ENCODE measurements around the gene PCDH12.
"Not testable (repeated sequence)": the region's sequence is repeated elsewhere in the genome, so short reads cannot be mapped to it uniquely, and the experiment has no call there.

Gene PCDH12

DNA sequence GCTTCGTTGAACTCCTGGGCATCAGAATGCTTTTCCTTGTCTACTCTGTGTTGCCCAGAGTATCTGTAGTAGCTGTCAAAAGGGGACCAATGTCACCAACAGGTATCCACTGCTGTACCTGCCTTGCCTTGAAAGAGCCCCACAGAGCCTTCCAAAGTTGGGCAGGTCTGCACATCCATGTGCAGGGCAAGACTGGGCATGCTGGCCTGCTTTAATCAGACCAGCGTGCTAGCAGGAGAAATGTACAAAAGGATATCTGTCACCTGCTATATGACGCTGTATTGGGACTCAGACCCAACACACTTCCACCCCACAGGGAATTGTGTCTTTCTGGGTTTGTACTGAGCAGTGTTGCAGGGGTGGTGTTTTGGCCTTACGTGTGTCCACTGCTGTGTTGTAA is 22.5 kb downstream of the PCDH12 start:
- no peak for DNase-seq

DNA sequence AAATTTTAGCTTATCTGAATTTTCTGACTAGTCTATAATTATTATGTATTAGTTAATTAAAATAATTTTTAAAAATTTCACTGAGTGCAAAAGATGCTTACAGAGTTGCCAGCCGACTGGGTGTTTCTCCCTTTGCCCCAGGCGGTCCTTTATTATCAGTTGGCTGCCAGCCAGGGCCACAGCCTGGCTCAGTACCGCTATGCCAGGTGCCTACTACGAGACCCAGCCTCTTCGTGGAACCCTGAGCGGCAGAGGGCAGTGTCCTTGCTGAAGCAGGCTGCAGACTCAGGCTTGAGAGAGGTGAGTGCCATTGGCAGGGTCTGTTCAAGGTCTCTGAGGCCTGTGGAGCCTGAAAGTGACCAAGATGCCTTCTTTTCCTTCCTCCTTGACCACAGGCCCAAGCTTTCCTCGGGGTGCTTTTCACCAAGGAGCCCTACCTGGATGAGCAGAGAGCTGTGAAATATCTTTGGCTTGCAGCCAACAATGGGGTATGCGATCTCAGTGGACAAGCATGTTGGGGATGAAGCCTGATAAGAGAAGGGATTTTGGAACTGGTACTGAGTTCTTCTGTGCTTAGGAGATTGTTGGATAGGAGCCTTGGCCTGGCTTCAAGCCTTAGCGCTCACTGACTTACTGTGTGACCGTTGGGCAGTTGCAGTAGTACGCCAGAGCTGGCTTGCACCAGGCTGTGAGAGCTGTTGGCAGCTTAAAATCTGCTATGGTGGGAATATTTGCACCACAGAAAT is 23.7 kb downstream of the PCDH12 start:
- no peak for DNase-seq

DNA sequence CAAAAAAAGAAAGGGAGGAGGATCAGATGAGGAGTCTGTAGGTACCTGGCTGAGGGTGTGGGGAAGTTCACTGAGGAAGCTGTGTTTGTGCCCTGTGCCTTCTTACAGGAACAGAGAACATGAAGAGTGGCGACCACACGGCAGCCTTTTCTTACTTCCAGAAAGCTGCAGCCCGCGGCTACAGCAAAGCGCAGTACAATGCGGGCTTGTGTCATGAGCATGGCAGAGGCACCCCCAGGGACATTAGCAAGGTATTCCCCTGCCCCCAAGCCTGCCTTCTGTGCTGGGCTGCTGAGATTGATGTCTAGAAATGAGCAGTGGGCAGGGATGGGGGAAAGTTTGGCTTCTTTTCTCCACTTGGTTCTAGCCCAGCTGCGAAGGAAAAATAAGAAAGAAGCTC is 24.9 kb downstream of the PCDH12 start:
- no peak for DNase-seq

DNA sequence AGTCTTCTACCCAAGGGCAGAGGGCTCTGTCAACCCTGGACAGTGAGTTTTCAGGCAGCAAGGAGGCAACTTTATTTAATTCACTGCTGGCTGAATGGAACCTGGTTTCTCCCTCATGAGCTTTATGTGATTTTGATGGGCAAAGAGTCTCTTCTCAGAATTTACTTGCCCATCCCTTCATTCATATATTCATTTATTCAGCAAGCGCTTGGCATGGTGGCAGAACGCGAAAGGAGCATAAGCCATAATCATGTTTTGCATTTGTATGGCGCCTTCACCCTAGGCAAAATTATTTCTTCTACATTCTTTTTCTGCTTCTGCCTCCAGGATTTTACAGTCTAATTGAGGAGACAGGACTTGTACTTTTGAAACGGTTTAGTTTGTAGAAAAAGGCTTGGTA is 26.3 kb downstream of the PCDH12 start:
- DNase-seq: no peak

DNA sequence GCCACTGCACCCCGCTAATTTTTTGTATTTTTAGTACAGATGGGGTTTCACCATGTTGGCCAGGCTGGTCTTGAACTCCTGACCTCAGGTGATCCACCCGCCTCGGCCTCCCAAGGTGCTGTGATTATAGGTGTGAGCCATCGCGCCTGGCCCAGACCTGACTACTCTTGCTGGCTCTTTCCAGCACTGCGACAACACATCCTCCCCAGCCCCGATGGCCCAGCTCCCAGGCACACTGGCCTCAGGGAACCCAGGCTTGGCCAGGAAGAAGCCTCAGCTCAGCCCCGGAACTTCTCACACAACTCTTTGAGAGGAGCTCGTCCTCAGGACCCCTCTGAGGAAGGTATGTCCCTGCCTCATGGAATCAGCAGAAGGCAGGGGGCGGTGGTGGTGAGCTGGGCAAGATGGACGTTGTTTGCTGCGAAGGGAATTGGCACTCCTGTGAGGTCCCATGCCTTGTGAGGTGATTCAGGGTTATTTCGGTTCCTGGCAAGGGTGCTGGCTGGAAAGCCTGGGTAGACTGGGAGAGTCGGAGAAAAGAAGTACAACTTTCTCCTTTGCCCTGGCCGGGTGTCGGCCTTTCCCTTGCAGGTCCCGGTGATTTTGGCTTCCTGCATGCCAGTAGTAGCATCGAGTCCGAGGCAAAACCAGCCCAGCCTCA is 28.5 kb downstream of the PCDH12 start:
- no peak for DNase-seq

DNA sequence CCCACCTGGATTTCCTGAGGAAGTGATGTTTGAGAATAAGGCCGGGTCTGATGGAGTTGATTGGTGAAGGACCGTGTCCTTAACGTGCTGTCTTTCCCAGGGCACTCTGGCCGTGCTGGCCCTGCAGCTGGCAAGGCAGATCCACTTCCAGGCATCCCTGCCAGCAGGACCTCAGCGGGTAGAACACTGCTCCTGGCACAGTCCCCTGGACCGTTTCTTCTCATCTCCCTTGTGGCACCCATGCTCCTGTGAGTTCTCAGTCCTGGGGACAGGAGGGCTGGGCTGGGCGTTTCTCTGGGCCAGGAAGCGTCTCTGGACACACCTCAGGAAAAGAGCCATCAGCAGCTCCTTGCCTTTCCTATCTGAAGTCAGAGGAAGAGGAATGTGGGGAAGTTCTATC is 30.0 kb downstream of the PCDH12 start:
- no peak for DNase-seq

DNA sequence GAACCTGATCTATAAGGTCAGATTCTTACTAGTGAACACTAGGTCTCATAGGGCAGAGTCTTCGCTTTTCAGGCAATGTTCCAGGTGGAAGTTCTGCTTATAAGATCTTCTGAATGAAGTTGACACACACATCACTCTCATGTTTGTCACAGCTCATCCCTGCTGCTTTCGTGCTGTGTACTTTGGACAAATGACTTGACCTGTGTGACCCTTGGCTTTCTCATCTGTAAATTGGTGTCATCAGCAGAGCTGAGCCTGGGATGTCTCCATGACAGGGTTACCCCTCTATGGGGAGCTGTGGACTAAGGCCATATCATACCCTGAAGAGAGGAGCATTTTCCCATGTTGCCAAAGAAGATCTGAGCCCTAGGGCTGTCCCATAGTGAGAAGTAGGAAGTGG is 31.6 kb downstream of the PCDH12 start:
- no peak for DNase-seq

DNA sequence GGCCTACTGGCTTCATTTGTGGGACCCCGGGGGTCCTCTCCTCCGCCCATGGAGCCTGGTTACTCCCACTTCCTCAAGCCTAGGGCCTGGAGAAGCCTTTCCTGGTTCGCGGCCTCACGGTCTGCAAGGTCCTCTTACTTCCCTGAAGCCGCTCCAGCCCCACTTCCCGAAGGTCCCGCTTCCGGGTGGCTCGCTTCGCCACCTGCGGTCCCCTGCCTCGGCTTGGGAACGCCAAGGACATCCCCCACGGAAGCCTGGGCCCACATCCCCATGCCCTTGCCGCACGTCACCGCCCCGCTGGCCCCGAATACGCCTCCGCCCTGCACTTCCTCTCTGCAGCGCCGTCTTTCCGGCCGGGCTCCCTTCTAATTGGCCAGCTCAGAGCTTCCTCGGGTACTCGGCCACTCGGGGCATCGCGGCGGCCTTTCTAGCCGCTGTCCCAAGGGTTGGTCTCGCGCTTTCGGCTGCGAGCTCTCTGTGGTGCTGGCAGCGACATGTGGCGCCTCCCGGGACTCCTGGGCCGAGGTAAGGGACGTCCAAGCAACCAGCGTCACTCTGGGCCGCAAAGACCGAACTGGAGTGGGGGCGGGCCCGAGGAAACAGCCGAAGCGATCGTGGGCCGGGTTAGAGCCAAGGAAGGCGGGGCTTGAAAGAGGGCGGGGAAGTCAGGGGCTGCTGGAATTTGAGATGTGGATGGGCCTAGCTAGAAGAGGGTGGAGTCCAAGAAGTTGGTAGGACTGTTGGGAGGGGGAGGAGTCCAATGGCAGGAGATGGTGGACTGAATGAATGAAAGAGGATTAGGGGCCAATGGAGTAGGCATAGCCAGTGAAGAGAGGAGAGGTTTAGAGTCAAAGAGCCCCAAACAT is 34.3 kb downstream of the PCDH12 start, which contains the start of gene DELE1:
TSS of gene DELE1 (plus strand) at position 424 of the 866 bp plus-strand sequence. CDS start at position 495, 71 bp downstream.
- peak; percentile 80 for DNase-seq

DNA sequence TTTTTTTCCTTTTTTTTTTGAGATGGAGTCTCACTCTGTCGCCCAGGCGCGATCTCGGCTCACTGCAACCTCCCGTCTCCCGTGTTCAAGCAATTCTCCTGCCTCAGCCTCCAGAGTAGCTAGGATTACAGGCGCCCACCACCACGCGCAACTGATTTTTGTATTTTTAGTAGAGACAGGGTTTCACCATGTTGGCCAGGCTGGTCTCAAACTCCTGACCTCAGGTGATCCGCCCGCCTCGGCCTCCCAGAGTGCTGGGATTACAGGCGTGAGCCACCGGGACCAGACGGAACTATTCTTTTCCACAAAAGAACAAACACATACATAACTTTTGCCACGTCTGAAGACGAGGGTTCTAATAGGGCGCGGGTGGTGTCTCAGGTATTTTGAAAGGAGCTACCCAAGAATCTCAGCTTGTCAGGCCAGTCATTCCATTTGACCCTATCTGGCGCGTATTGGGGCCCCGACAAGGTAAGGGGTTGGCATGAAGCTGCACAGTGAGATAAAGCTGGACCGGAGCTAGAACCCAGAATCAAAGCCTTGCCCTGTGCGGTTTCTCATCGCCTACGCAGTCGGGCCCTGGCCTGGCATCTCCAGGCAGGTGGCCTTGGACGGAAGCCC is 35.1 kb downstream of the PCDH12 start:
- not testable (repeated sequence) for DNase-seq

DNA sequence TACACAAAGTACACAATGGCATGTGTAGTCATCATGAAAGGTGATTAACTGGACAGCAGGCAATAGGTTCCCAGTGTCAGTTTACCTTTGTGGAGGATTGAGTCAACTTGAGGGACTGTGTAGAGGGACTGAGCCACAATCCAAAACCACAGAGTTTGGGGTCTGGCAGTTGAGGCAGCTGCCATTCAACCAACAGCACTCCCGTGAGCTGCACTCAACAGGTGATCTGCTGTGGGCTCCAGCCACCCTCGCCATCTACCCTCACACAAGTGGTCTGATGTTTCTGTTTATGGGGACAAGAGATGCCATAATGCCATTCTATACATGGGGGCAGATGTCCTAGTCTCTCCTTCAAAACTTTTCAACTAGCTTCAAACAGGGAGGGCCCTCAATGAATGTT is 37.2 kb downstream of the PCDH12 start:
- no peak for DNase-seq

DNA sequence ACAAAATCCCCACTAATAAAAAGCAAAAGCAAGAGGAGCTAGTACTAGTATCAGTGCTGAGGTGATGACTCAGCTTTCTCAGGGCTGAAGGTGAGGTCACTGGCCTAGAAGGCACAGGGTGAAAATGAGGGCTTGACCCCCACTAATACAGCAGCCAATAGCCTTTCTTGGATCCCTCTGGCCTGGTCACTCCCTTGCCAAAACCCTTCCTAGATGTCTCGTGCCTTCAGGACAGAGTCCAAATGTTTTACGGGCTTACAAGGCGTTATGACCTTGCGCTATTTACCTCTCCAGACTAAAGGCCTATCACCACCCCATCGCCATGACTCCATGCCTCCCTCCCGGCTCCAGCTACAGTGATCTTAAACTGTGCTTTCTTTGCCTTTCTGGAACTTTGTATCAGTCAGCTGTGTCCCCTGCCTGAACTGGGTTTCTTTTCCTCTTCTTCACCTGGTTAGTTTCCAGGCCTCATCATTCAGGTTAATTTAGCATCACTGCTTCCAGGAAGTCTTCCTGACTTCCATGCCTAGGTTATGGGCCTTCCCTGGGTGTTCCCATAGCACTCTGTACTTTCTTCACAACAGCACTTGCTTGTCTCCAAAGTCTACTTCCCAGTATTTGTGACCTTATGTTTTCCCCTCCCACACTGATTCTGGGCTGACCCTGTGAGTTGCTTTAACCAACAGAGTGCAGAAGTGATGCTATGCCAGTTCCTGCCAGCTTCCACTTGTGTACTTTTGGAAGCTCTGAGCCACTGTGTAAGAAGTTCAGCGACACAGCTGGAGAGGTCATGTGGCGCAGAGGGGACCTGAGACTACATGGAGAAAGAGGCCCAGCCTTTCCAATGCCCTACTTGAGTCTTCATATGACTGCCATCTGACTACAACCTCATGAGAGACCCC is 38.5 kb downstream of the PCDH12 start:
- DNase-seq: no peak

DNA sequence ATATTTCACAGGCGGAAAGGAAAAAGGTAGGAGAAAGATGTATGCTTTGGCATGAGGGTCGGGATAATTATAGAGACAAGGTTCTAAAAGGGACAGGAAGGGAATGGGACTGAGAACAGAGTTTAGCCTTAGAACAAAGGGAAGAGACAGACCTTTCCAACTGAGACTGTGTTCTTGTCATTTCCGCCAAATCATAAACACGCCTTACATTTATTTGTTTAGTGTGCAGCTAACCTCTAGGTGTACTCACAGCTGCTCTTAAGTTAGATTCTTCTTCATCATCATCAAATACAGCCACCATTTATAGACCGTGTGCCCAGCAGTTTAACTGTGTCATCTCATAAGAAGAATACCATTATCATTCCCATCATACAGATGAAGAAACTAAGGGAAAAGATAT is 40.2 kb downstream of the PCDH12 start:
- no peak for DNase-seq

DNA sequence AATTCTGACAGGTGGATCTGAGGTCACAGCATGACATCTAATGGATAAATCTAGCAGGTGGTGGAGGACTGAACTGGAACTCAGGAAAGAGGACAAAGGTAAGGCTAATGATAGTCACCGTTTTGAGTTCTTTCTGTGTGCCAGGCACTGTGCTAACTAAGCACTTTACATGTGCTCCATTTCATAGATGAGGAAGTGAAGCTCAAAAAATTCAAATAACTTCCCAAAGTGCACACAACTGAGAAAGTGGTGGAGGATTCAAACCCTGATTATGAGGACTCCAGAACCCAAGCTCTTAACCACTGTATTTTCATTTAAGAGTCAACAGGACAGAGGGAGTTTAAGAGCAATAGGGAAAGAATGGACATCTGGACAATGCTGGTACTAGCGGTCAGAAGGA is 41.5 kb downstream of the PCDH12 start:
- no peak for DNase-seq

DNA sequence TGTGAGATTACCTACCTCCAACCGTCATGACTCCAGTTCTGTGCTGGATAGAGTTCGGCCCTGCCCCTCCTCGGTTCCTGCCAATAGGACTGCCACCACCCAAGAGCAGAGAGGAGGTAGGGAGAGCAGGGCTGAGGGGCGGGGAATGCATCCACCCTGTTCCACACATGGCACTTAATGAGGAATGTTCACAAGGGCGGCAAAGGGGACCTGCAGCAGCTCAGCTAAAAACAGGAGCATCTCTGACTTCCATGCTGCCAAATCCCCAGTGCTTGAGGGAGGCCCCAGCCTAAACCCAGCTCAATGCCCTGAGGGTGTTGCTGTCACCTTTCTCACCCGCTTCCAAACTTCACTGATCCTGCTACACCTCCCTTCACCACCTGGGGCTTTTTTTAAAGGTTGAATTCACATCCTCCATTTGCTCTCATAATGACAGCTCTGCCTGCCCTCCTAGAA is 42.1 kb downstream of the PCDH12 start:
- DNase-seq: no peak

DNA sequence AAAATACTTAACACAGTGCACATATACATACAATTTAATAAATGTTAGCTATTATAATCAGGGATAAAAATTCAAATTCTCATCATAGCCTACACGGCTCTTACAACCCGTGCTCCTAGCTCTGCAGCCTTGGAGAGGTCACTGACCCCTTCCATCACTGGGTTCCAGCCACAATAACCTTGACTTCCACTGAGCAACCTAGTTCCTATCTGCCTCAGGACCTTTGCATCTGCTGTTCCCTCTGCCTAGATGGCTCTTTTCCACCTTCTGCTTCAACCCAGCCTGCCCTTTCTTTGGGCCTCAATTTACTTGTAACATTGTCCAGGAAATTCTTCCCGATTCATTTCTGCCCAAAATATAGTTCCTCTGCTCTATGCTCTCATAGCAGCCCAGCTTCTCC is 43.2 kb downstream of the PCDH12 start:
- no peak for DNase-seq

DNA sequence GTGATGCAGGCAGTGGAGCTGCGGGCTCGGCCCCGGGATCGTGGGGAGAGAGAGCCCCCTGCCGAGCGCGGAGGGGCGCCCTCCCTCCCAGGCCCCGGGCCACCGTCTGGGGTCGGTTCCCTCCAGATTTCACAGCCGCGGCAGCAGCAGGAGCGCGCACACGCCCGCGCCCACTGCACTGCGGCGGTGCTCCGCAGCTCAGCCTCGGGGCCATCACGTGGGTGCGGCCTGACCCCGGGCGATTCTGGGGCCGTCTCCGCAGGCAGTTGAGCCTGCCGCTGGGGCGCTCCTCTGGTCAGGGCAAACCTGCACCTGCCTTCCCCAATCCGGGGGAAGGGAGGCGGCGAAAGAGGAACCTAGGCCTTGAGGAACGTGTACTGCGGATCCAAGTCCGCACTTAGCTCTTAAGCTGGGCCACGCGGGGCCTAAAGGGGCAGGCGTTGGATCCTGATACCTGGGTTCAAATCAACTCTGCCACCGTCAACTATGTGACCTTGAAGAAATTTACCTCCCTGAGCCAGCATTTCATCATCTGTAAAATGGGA is 43.7 kb downstream of the PCDH12 start:
- DNase-seq: no peak

DNA sequence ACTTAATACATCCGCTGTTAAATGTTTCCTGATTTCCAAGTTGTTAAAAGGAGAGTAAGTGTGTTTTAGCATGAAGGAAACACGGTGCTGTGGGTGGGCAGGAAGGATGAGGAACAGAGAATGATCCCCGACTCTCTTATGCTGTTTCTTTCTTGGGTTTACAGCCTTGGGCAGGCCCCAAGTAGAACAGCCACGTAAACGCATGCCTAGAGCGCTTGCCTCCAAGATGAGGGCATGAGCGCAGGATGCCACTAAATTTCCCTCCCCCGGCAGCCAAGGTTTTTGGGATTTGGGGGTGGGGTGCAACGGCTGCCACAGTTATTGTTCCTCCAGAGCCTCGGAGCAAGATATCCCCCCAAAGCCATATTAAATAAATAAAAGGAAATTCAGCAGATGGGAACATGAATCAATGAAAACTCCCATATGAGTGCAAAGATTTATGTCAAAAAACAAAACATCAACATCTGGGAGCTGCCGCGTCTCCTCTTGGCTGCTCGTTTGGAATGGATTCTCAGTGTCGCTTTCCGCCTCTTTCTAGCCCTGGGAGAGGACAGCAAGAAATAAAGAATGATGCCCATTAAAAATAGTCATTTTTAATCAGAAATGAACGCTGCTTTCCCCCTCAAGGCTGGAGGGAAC is 44.3 kb downstream of the PCDH12 start:
- no peak for DNase-seq

DNA sequence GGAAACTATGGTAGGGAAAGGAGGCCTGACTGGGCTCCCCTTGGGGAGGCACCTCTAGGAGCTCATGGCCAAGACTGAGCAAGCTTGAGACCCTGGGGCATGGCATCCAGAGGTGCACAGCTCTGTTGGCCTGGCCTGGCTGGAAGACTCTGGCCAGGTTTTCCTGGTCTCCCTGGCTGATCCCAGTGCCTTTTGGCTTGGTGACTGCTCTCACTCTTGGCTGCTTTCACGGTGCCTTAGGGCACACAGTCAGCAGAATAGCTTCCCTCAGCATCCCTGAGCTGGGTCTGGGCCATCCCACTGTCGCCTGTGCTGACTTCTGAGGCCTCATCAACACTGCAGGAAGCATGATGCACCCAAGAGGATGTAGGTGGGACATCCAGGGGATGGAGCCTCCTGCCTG is 47.7 kb downstream of the PCDH12 start:
- DNase-seq: no peak

DNA sequence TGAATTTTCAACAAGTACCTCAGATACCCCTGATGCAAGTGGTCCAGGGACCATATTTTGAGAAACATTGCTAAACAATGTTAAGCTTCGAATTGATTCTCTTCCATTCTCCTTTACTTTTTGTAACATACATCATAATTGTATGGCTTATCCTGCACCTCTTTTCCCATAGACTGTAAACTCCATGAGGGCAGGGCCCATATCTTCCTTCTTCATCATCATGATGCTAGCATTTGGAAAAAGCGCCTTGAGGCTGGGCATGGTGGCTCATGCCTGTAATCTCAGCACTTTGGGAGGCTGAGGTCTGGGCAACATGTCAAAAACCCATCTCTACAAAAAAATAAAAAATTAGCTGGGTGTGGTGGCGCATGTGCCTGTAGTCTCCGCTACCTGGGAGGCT is 48.8 kb downstream of the PCDH12 start:
- no peak for DNase-seq

DNA sequence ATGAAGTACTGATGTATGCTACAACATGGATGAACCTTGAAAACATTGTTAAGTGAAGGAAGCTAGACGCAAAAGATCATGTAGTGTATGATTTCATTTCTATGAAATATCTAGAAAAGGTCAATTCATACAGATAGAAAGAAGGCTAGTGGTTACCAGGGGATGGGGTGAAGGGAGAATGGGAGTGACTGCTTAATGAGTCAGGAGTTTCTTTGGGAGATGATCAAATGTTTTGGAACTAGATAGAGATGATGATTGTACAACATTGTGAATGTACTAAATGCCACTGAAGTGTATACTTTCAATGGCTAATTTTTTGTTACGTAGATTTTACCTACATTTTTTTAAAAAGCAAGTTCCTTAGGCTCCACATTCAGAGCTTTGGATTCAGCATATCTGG is 49.2 kb downstream of the PCDH12 start:
- no peak for DNase-seq

DNA sequence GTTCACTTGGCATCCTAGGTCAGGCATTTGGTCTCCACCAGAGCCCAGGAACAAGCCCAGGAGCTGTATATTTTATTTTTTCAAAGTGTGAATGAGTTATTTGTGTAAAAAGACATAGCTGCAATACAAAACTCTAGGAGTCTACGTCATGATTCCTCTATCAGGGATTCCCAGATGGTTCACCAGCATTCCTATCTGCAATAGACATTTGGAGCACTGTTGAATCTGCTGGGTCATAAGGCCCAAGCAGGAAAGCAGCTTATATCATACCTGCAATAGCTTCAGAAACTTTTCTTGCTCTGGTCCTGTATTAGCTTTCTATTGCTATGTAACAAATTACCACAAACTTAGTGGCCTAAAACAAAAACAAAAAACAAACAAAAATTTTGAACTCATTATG is 51.0 kb downstream of the PCDH12 start:
- DNase-seq: no peak
